ENCODE measurements around the gene ADPRM.

The ADPRM gene

DNA sequence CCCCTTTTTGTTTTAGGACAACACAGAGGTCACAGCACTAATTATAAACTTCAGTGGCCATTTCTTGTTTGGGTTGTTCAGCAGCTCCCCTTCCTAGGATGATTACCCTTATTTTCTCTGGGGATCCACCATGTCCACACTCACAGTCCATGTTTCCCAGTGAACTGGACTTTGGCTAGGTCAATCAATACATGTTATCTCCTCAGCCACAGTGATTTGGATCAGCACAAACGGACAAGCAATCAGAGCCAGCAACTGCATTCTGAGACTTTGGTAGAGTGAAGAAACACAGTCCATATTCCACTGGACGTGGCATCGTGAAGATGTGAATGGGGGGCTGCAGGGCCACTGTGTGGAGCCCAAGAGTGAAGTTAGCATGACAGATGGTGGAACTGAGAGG is 27.9 kb downstream of the ADPRM start:
- no peaks in the 10 kb centered on the region for H3K36me3 ChIP-seq (replicated peaks in 1 of 2; ENCODE audit: control insufficient read depth in 2 of 2, insufficient read depth in 2 of 2, low read length in 2 of 2)
- no peak overlapping the region for H4K8ac ChIP-seq (ENCODE audit: low read depth, low read length)
- no peak overlapping the region for H3K27ac ChIP-seq (replicated peaks; ENCODE audit: low read length)
- H3K23ac ChIP-seq (ENCODE audit: low read depth, low read length, poor library complexity) = no peak overlapping the region
- no peak overlapping the region for H3K4me2 ChIP-seq (ENCODE audit: insufficient read depth, low read length, poor library complexity, severe bottlenecking)
- H2BK12ac ChIP-seq (ENCODE audit: low read length) = no peak overlapping the region
- H2AFZ ChIP-seq (ENCODE audit: low read length) = no peak overlapping the region
- no peaks in the 10 kb centered on the region for H3K79me1 ChIP-seq (ENCODE audit: low read depth, low read length)
- no peak overlapping the region for H3K14ac ChIP-seq (ENCODE audit: low read length)
- H2BK120ac ChIP-seq (ENCODE audit: low read depth, low read length) = no peak overlapping the region
- no peaks in the 10 kb centered on the region for H3K9me3 ChIP-seq (replicated peaks in 1 of 2; ENCODE audit: control insufficient read depth in 2 of 2, insufficient read depth in 1 of 2, low read depth in 1 of 2, low read length in 2 of 2)
- peaks cover 0 to 11% (median 0%) of the 10 kb centered on the region in 3 experiments for H3K27me3 ChIP-seq (ENCODE audit: control insufficient read depth in 3 of 3, insufficient read depth in 3 of 3, low read depth in 1 of 3, low read length in 3 of 3)
- H2BK5ac ChIP-seq (ENCODE audit: low read length) = no peak overlapping the region
- no peak overlapping the region for H4K91ac ChIP-seq (ENCODE audit: low read depth, low read length, poor library complexity)
- H3K18ac ChIP-seq (ENCODE audit: low read length) = no peak overlapping the region
- no peak overlapping the region for H2BK15ac ChIP-seq (ENCODE audit: low read length)
- no peak overlapping the region for H3K9ac ChIP-seq (ENCODE audit: low read depth, low read length, poor library complexity)
- no peak overlapping the region for H3K4ac ChIP-seq (ENCODE audit: low read length)
- no peaks in the 10 kb centered on the region for H3K4me1 ChIP-seq (ENCODE audit: control insufficient read depth in 2 of 2, insufficient read depth in 1 of 2, low read depth in 1 of 2, low read length in 2 of 2)
- whole genome bisulfite sequencing, 2 donors (ENCODE audit: extremely low coverage in 2 of 2, insufficient read length in 2 of 2, insufficient replicate concordance in 1 of 2) = no CpG with 5 or more reads among the region's 3 CpGs
- DNase-seq (ENCODE audit: low spot score) = no peak
- no peak overlapping the region for H2AK5ac ChIP-seq (ENCODE audit: low read depth, low read length)
- H3K4me3 ChIP-seq (ENCODE audit: low read length in 2 of 2) = no peak overlapping the region

DNA sequence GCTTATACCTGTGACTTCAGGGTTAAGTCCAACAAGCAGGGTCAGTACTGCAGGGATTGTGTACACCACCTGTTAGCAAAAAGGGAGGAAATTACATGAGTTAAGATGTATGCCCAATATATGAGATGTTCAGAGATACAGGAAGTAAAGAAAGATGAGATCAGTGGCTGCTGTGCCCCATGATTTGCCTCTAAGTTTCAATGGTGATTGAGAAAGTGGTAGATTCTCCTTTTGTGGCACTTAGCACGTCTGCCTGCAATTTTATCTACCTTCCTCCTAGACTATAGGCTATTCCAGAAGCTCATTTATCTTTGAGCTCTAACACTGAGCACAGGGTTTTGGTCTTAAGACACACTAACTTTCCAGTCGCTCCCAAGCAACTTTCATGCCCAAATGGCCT is 28.8 kb downstream of the ADPRM start:
- no CpG with 5 or more reads among the region's 2 CpGs for WGBS, 2 donors (ENCODE audit: extremely low coverage in 2 of 2, insufficient read length in 2 of 2, insufficient replicate concordance in 1 of 2)
- H3K9ac ChIP-seq (ENCODE audit: low read depth, low read length, poor library complexity) = no peak overlapping the region
- H2AFZ ChIP-seq (ENCODE audit: low read length) = no peak overlapping the region
- no peak overlapping the region for H2BK12ac ChIP-seq (ENCODE audit: low read length)
- no peak overlapping the region for H3K4me3 ChIP-seq (ENCODE audit: low read length in 2 of 2)
- H3K79me1 ChIP-seq (ENCODE audit: low read depth, low read length) = no peaks in the 10 kb centered on the region
- no peaks in the 10 kb centered on the region for H3K9me3 ChIP-seq (replicated peaks in 1 of 2; ENCODE audit: control insufficient read depth in 2 of 2, insufficient read depth in 1 of 2, low read depth in 1 of 2, low read length in 2 of 2)
- H3K4me2 ChIP-seq (ENCODE audit: insufficient read depth, low read length, poor library complexity, severe bottlenecking) = no peak overlapping the region
- H3K27ac ChIP-seq (replicated peaks; ENCODE audit: low read length) = no peak overlapping the region
- H2AK5ac ChIP-seq (ENCODE audit: low read depth, low read length) = no peak overlapping the region
- H3K36me3 ChIP-seq (replicated peaks in 1 of 2; ENCODE audit: control insufficient read depth in 2 of 2, insufficient read depth in 2 of 2, low read length in 2 of 2) = no peaks in the 10 kb centered on the region
- no peak overlapping the region for H2BK120ac ChIP-seq (ENCODE audit: low read depth, low read length)
- no peak overlapping the region for H2BK15ac ChIP-seq (ENCODE audit: low read length)
- no peak overlapping the region for H3K18ac ChIP-seq (ENCODE audit: low read length)
- peaks cover 0 to 4% of the 10 kb centered on the region in 2 donors for H3K4me1 ChIP-seq (ENCODE audit: control insufficient read depth in 2 of 2, insufficient read depth in 1 of 2, low read depth in 1 of 2, low read length in 2 of 2)
- H3K14ac ChIP-seq (ENCODE audit: low read length) = no peak overlapping the region
- no peak overlapping the region for H3K4ac ChIP-seq (ENCODE audit: low read length)
- H3K23ac ChIP-seq (ENCODE audit: low read depth, low read length, poor library complexity) = no peak overlapping the region
- no peak overlapping the region for H2BK5ac ChIP-seq (ENCODE audit: low read length)
- H4K8ac ChIP-seq (ENCODE audit: low read depth, low read length) = no peak overlapping the region
- H4K91ac ChIP-seq (ENCODE audit: low read depth, low read length, poor library complexity) = no peak overlapping the region
- DNase-seq (ENCODE audit: low spot score) = no peak
- peaks cover 0 to 11% (median 3%) of the 10 kb centered on the region in 3 experiments for H3K27me3 ChIP-seq (ENCODE audit: control insufficient read depth in 3 of 3, insufficient read depth in 3 of 3, low read depth in 1 of 3, low read length in 3 of 3)

GRCh38 chr17:10727192-10727591 is 29.8 kb downstream of the ADPRM start:
- no peak for DNase-seq (ENCODE audit: low spot score)
- Histone ChIP-seq H3K27ac (replicated peaks; ENCODE audit: low read length) (no peak overlapping the region), H2BK15ac (ENCODE audit: low read length) (no peak overlapping the region), H3K9ac (ENCODE audit: low read depth, low read length, poor library complexity) (no peak overlapping the region), H2BK12ac (ENCODE audit: low read length) (no peak overlapping the region), H3K4ac (ENCODE audit: low read length) (no peak overlapping the region), H3K79me1 (ENCODE audit: low read depth, low read length) (no peaks in the 10 kb centered on the region), H2AK5ac (ENCODE audit: low read depth, low read length) (no peak overlapping the region), H3K4me2 (ENCODE audit: insufficient read depth, low read length, poor library complexity, severe bottlenecking) (no peak overlapping the region), H3K23ac (ENCODE audit: low read depth, low read length, poor library complexity) (no peak overlapping the region), H2BK5ac (ENCODE audit: low read length) (no peak overlapping the region), H4K91ac (ENCODE audit: low read depth, low read length, poor library complexity) (no peak overlapping the region), H3K36me3 (replicated peaks in 1 of 2; ENCODE audit: control insufficient read depth in 2 of 2, insufficient read depth in 2 of 2, low read length in 2 of 2) (no peaks in the 10 kb centered on the region), H2BK120ac (ENCODE audit: low read depth, low read length) (no peak overlapping the region), H3K4me3 (ENCODE audit: low read length in 2 of 2) (no peak overlapping the region), H4K8ac (ENCODE audit: low read depth, low read length) (no peak overlapping the region), H2AFZ (ENCODE audit: low read length) (no peak overlapping the region), H3K18ac (ENCODE audit: low read length) (no peak overlapping the region), H3K4me1 (ENCODE audit: control insufficient read depth in 2 of 2, insufficient read depth in 1 of 2, low read depth in 1 of 2, low read length in 2 of 2) (peaks cover 0 to 4% of the 10 kb centered on the region in 2 donors), H3K27me3 (ENCODE audit: control insufficient read depth in 3 of 3, insufficient read depth in 3 of 3, low read depth in 1 of 3, low read length in 3 of 3) (peaks cover 0 to 11% (median 3%) of the 10 kb centered on the region in 3 experiments), H3K9me3 (replicated peaks in 1 of 2; ENCODE audit: control insufficient read depth in 2 of 2, insufficient read depth in 1 of 2, low read depth in 1 of 2, low read length in 2 of 2) (no peaks in the 10 kb centered on the region), H3K14ac (ENCODE audit: low read length) (no peak overlapping the region)
- no CpG with 5 or more reads among the region's 5 CpGs for WGBS, 2 donors (ENCODE audit: extremely low coverage in 2 of 2, insufficient read length in 2 of 2, insufficient replicate concordance in 1 of 2)

GRCh38 chr17:10728331-10728892 is 31.0 kb downstream of the ADPRM start:
- H3K18ac ChIP-seq (ENCODE audit: low read length) = no peak overlapping the region
- no CpG with 5 or more reads among the region's 10 CpGs for WGBS, 2 donors (ENCODE audit: extremely low coverage in 2 of 2, insufficient read length in 2 of 2, insufficient replicate concordance in 1 of 2)
- H3K27ac ChIP-seq (replicated peaks; ENCODE audit: low read length) = no peak overlapping the region
- H2BK5ac ChIP-seq (ENCODE audit: low read length) = no peak overlapping the region
- DNase-seq (ENCODE audit: low spot score) = no peak
- peaks cover 1 to 4% of the 10 kb centered on the region in 2 donors for H3K4me1 ChIP-seq (ENCODE audit: control insufficient read depth in 2 of 2, insufficient read depth in 1 of 2, low read depth in 1 of 2, low read length in 2 of 2)
- no peak overlapping the region for H3K4ac ChIP-seq (ENCODE audit: low read length)
- H2AK5ac ChIP-seq (ENCODE audit: low read depth, low read length) = no peak overlapping the region
- H4K8ac ChIP-seq (ENCODE audit: low read depth, low read length) = no peak overlapping the region
- no peak overlapping the region for H3K4me3 ChIP-seq (ENCODE audit: low read length in 2 of 2)
- no peaks in the 10 kb centered on the region for H3K9me3 ChIP-seq (replicated peaks in 1 of 2; ENCODE audit: control insufficient read depth in 2 of 2, insufficient read depth in 1 of 2, low read depth in 1 of 2, low read length in 2 of 2)
- H3K14ac ChIP-seq (ENCODE audit: low read length) = no peak overlapping the region
- no peak overlapping the region for H2BK15ac ChIP-seq (ENCODE audit: low read length)
- no peak overlapping the region for H2BK120ac ChIP-seq (ENCODE audit: low read depth, low read length)
- H3K79me1 ChIP-seq (ENCODE audit: low read depth, low read length) = no peaks in the 10 kb centered on the region
- H3K4me2 ChIP-seq (ENCODE audit: insufficient read depth, low read length, poor library complexity, severe bottlenecking) = no peak overlapping the region
- H3K36me3 ChIP-seq (replicated peaks in 1 of 2; ENCODE audit: control insufficient read depth in 2 of 2, insufficient read depth in 2 of 2, low read length in 2 of 2) = no peaks in the 10 kb centered on the region
- no peak overlapping the region for H3K23ac ChIP-seq (ENCODE audit: low read depth, low read length, poor library complexity)
- no peak overlapping the region for H3K9ac ChIP-seq (ENCODE audit: low read depth, low read length, poor library complexity)
- H2BK12ac ChIP-seq (ENCODE audit: low read length) = no peak overlapping the region
- peaks cover 0 to 11% (median 3%) of the 10 kb centered on the region in 3 experiments for H3K27me3 ChIP-seq (ENCODE audit: control insufficient read depth in 3 of 3, insufficient read depth in 3 of 3, low read depth in 1 of 3, low read length in 3 of 3)
- no peak overlapping the region for H4K91ac ChIP-seq (ENCODE audit: low read depth, low read length, poor library complexity)
- H2AFZ ChIP-seq (ENCODE audit: low read length) = no peak overlapping the region
